HFF-Myc (cell line): ENCODE results near the gene PLLP.

Experiments
- DNase-seq: peaks from one replicate; pipeline ENCODE4 v3.0.0-alpha.2; 2011; ENCODE audit warnings: low read depth; ENCODE audit errors: extremely low read depth
- H3K4me3 ChIP-seq: replicated peaks from 2 replicates; pipeline ENCODE4 v1.5.1; 2011; ENCODE audit warnings: low read depth, mild to moderate bottlenecking, control low read depth, low read length
- CTCF ChIP-seq: IDR thresholded peaks from 2 replicates; pipeline ENCODE4 v1.5.1; 2012; ENCODE audit warnings: mild to moderate bottlenecking, low read depth, low read length, control low read depth; ENCODE audit errors: missing control alignments

PLLP gene

GRCh38 chr16:57297856-57298255 lies 13.4 kb upstream of the PLLP start:
- H3K4me3 ChIP-seq, result no peak overlapping the region
- TF ChIP-seq CTCF, result no peak
- no peak for DNase-seq

GRCh38 chr16:57289391-57290257 lies 5.2 kb upstream of the PLLP start:
- DNase-seq, result no peak
- TF ChIP-seq CTCF, result no peak
- no peak overlapping the region for H3K4me3 ChIP-seq

GRCh38 chr16:57285379-57285778 lies 907 bp upstream of the PLLP start:
- no peak for TF ChIP-seq CTCF
- no peak overlapping the region for H3K4me3 ChIP-seq

GRCh38 chr16:57284952-57285363 lies 486 bp upstream of the PLLP start:
- H3K4me3 ChIP-seq, result peak overlapping the region; percentile 38
- TF ChIP-seq CTCF, result no peak
- no peak for DNase-seq

More at GRCh38 chr16:57285379-57285778, 907 bp upstream of the PLLP start:
- no peak for DNase-seq

- no peak overlapping the region; the same call in 1 of the 2 replicates for H3K4me3 ChIP-seq
- DNase-seq, result no peak
- TF ChIP-seq CTCF, result no peak
These were observed 588 bp downstream of the PLLP start for GRCh38 chr16:57283959-57284208.

GRCh38 chr16:57283214-57283958 lies 1.1 kb downstream of the PLLP start:
- no peak overlapping the region for H3K4me3 ChIP-seq
- no peak for DNase-seq
- TF ChIP-seq CTCF, result no peak
